CD14-positive monocyte (primary cell): ENCODE measurements around the gene ZNF771. TPM values are rescaled to one million over a fixed set of nuclear protein-coding genes. Genes with fewer than 3 reads are reported as not detected.

Experiments used
- DNase-seq, 3 donors: peaks; one replicate each; pipeline ENCODE4 v3.0.0-alpha.2; 2011 to 2022
- H2AFZ ChIP-seq: 2 replicates; pipeline ENCODE4 v1.6.0; 2012; ENCODE audit warnings: mild to moderate bottlenecking, low read depth, low read length, inconsistent platforms; ENCODE audit not compliant: insufficient read depth, poor library complexity, severe bottlenecking
- H3K27ac ChIP-seq, 2 donors: 1 replicate in 1 of 2; 2 replicates in 1 of 2; pipeline ENCODE4 v1.5.1; 2012 to 2013; ENCODE audit warnings: low read length in 2 of 2, control low read depth in 1 of 2, inconsistent platforms in 1 of 2, low read depth in 1 of 2, mild to moderate bottlenecking in 1 of 2
- H3K27me3 ChIP-seq, 2 donors: one replicate each; pipeline versions ENCODE4 v1.6.0 to v1.6.1; 2011 to 2013; ENCODE audit warnings: low read length in 2 of 2; ENCODE audit not compliant: control insufficient read depth in 2 of 2, insufficient read depth in 2 of 2
- H3K36me3 ChIP-seq, 2 donors: replicated peaks in 1 of 2; 1 replicate in 1 of 2; 2 replicates in 1 of 2; pipeline versions ENCODE4 v1.5.1 to v1.6.1; 2012 to 2013; ENCODE audit warnings: low read length in 2 of 2, control low read depth in 1 of 2, inconsistent platforms in 1 of 2, mild to moderate bottlenecking in 1 of 2; ENCODE audit not compliant: insufficient read depth in 2 of 2, control insufficient read depth in 1 of 2
- H3K4me1 ChIP-seq, 2 donors: 1 replicate in 1 of 2; 2 replicates in 1 of 2; pipeline versions ENCODE4 v1.5.1 to v1.6.1; 2012 to 2013; ENCODE audit warnings: low read length in 2 of 2, control low read depth in 1 of 2, inconsistent platforms in 1 of 2, mild to moderate bottlenecking in 1 of 2, moderate library complexity in 1 of 2; ENCODE audit not compliant: insufficient read depth in 2 of 2, control insufficient read depth in 1 of 2
- H3K4me2 ChIP-seq: replicated peaks from 2 replicates; pipeline ENCODE3; 2012; ENCODE audit warnings: low read length, moderate library complexity, mild to moderate bottlenecking; ENCODE audit not compliant: poor library complexity, severe bottlenecking; ENCODE audit errors: extremely low read depth
- H3K4me3 ChIP-seq, 3 experiments: fragments of 200-600 bp in 1 of 3; sonication (generic) in 1 of 3; replicated peaks in 1 of 3; 1 replicate in 2 of 3; 2 replicates in 1 of 3; pipeline ENCODE4 v1.5.1; 2011 to 2013; ENCODE audit warnings: low read length in 3 of 3, mild to moderate bottlenecking in 3 of 3, control low read depth in 2 of 3, low read depth in 2 of 3, inconsistent platforms in 1 of 3, moderate library complexity in 1 of 3
- H3K79me2 ChIP-seq: 2 replicates; pipeline ENCODE4 v1.6.0; 2012; ENCODE audit warnings: mild to moderate bottlenecking, control low read depth, inconsistent platforms, low read length, moderate library complexity; ENCODE audit not compliant: insufficient read depth
- H3K9ac ChIP-seq: 2 replicates; pipeline ENCODE4 v1.6.0; 2017; ENCODE audit warnings: low read length, mild to moderate bottlenecking; ENCODE audit not compliant: insufficient read depth, poor library complexity, severe bottlenecking
- H3K9me3 ChIP-seq, 2 donors: replicated peaks in 1 of 2; 1 replicate in 1 of 2; 2 replicates in 1 of 2; pipeline versions ENCODE4 v1.5.1 to v1.6.1; 2012 to 2013; ENCODE audit warnings: low read length in 2 of 2, control low read depth in 1 of 2; ENCODE audit not compliant: control insufficient read depth in 1 of 2, insufficient read depth in 1 of 2
- H4K20me1 ChIP-seq: 2 replicates; pipeline ENCODE4 v1.6.0; 2012; ENCODE audit warnings: mild to moderate bottlenecking, low read length, control low read depth, moderate library complexity; ENCODE audit not compliant: insufficient read depth
- H3K27ac Mint-ChIP-seq, 7 donors: one replicate each; pipeline ENCODE4 v1.8.0; 2020; ENCODE audit warnings: mild to moderate bottlenecking in 7 of 7, mixed read lengths in 7 of 7, moderate library complexity in 6 of 7, inconsistent platforms in 2 of 7
- H3K27me3 Mint-ChIP-seq, 3 donors: one replicate each; pipeline ENCODE4 v1.8.0; 2021 to 2022; ENCODE audit warnings: low read depth in 3 of 3, mild to moderate bottlenecking in 3 of 3, mixed read lengths in 3 of 3, moderate library complexity in 3 of 3, inconsistent platforms in 1 of 3
- H3K36me3 Mint-ChIP-seq, 2 donors: one replicate each; pipeline ENCODE4 v1.8.0; 2020; ENCODE audit warnings: mixed read lengths in 2 of 2, inconsistent platforms in 1 of 2, mild to moderate bottlenecking in 1 of 2
- H3K4me1 Mint-ChIP-seq: one replicate; pipeline ENCODE4 v1.8.0; 2020; ENCODE audit warnings: mild to moderate bottlenecking, mixed read lengths
- H3K4me3 Mint-ChIP-seq, 2 donors: one replicate each; pipeline ENCODE4 v1.8.0; 2020; ENCODE audit warnings: mild to moderate bottlenecking in 2 of 2, mixed read lengths in 2 of 2, moderate library complexity in 1 of 2
- H3K9me3 Mint-ChIP-seq, 7 donors: one replicate each; pipeline ENCODE4 v1.8.0; 2020 to 2022; ENCODE audit warnings: mixed read lengths in 7 of 7, mild to moderate bottlenecking in 6 of 7, moderate library complexity in 6 of 7, inconsistent platforms in 2 of 7
- WGBS: methylation state at CpG from one replicate; pipeline ENCODE4 v1.1.5; 2013; ENCODE audit warnings: missing lambda C conversion rate; ENCODE audit not compliant: insufficient coverage; 5-methylcytosine and 5-hydroxymethylcytosine counted together
- intact Hi-C, 2 donors: fragments of 100-400 bp; cut with micrococcal nuclease; formaldehyde crosslinking; loops; one replicate each; pipeline versions ENCODE4 v1.15.0 to v1.15.1; 2023
- polyA plus RNA-seq, 3 donors: library from polyadenylated mRNA; depleted of rRNA in 1 of 3; unstranded in 2 of 3; stranded (reverse) in 1 of 3; fragments of 300-500 nt in 2 of 3; fragments of >200 nt in 1 of 3; fragmentation: Illumina TruSeq in 2 of 3; gene quantifications; 1 replicate in 2 of 3; 2 replicates in 1 of 3; pipeline ENCODE4 v1.2.3, GENCODE V29; 2012 to 2021
- TF ChIP-seq, protein P1 (sequence below): fragments of 200-600 bp; IDR thresholded peaks from one replicate; pipeline ENCODE4 v1.8.0; 2022; ENCODE audit warnings: antibody characterized with exemption, mild to moderate bottlenecking

Gene ZNF771
- polyA plus RNA-seq, 3 donors: 0.39 to 0.68 (median 0.51) TPM

DNA sequence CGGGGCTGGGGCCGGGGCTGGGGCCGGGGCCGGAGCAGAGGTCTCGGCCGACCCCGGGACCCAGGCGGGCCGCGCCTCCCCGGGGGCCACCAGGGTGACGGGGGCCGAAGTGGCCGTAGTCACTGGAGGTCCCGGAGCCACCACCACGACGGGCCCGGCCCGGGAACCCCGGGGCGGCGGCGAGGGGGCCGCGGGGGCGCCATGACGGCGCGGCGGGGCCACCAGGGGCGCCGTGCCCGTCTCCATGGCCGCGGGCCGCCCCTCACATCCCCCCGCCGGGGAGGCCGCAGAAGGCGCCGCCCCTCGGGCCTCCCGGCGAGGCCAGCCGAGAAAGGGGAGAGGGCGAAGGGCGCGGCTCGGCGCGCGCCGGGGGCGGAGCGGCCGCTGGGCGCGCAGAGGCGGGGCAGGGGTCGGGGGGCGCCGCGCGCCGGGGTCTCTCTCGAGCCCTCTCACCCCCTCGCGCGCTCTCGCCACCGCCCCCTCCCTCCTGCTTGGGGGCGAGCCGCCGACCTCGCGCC, 37.4 kb upstream of the ZNF771 start:
- peaks cover 0 to 6% (median 0%) of the 10 kb centered on the region in 7 donors for H3K9me3 Mint-ChIP-seq
- no peak for DNase-seq
- under 1% methylated on average over 69 of the region's 76 CpGs for WGBS
- no peaks in the 10 kb centered on the region for H3K9me3 ChIP-seq
- H3K9ac ChIP-seq: peak overlapping the region; percentile 88
- peaks cover 43% of the 10 kb centered on the region for H3K4me1 Mint-ChIP-seq
- no peak overlapping the region for H2AFZ ChIP-seq
- intact Hi-C loops: loop anchor here (1.0 to 10.0 kb wide), 5 partner anchors 8 to 345 kb away; partner anchors contain the start of genes CD2BP2 (in 1 of the 2), FBRS (in 1 of the 2) and PRR14 (in 1 of the 2)
- peaks cover 0 to 6% (median 0%) of the 10 kb centered on the region in 3 donors for H3K27me3 Mint-ChIP-seq
- H3K4me3 Mint-ChIP-seq: peak overlapping the region; percentile 57 to 92
- H3K36me3 ChIP-seq: peaks cover 15 to 23% of the 10 kb centered on the region in 2 donors
- H3K27ac Mint-ChIP-seq: peak overlapping the region in 2 of 7 donors; percentile 46 to 96
- TF ChIP-seq, protein P1, sequence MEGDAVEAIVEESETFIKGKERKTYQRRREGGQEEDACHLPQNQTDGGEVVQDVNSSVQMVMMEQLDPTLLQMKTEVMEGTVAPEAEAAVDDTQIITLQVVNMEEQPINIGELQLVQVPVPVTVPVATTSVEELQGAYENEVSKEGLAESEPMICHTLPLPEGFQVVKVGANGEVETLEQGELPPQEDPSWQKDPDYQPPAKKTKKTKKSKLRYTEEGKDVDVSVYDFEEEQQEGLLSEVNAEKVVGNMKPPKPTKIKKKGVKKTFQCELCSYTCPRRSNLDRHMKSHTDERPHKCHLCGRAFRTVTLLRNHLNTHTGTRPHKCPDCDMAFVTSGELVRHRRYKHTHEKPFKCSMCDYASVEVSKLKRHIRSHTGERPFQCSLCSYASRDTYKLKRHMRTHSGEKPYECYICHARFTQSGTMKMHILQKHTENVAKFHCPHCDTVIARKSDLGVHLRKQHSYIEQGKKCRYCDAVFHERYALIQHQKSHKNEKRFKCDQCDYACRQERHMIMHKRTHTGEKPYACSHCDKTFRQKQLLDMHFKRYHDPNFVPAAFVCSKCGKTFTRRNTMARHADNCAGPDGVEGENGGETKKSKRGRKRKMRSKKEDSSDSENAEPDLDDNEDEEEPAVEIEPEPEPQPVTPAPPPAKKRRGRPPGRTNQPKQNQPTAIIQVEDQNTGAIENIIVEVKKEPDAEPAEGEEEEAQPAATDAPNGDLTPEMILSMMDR: no peak
- no peaks in the 10 kb centered on the region for H3K27me3 ChIP-seq
- H4K20me1 ChIP-seq: peaks cover 41% of the 10 kb centered on the region
- peaks cover 13 to 22% of the 10 kb centered on the region in 2 donors for H3K36me3 Mint-ChIP-seq
- H3K4me3 ChIP-seq: peak overlapping the region; percentile 57 to 96 (median 60)
- peak overlapping the region; percentile 100 for H3K4me2 ChIP-seq
- H3K27ac ChIP-seq: peak overlapping the region; percentile 68 to 86
- peaks cover 27 to 40% of the 10 kb centered on the region in 2 donors for H3K4me1 ChIP-seq
- peaks cover 51% of the 10 kb centered on the region for H3K79me2 ChIP-seq

DNA sequence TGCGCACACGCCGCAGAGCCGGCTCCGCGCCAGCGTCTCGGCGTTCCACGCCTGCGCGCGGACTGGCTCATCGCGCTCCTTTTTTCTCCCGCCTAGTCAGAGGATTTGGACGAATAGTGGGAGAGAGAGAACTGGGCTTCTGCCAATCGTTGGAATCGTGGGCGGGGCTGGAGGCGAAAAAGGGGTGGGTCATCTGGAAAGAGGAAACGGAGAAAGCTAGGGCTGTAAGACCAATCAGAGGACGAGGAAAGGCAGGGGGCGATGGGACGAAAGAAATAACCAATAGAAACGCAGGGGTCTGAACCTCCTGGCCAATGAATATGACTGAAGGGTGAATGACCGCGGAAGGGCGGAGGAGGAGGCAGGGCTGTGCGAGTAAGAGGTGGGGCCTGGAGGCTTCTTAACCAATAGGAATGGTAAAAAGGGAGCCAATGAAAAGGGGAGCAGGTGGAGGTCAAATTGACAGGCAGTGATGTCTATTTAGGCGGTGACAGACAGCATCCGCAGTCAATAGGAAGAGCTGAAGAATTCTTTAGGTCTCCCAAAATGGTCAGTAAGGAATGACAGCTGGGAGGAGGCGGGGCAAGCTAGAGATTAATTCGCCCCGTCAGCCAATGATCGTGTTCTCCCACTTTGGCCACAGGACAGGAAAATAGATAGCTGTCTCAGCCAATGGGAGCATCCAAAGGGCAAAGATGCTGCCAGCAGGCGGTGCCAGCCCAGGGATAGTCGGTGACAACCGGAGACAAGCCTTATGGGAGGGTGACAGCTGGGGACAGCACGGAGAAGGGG, 36.8 kb upstream of the ZNF771 start, which contains the start of gene TBC1D10B:
Gene TBC1D10B (minus strand): TSS at position 39 of the 792 bp plus-strand sequence. CDS start 311 bp downstream, outside the sequence.
- H3K36me3 ChIP-seq: peaks cover 8 to 17% of the 10 kb centered on the region in 2 donors
- intact Hi-C loops: loop anchor here (1.0 to 10.0 kb wide), 5 partner anchors 8 to 344 kb away; partner anchors contain the start of genes CD2BP2 (in 1 of the 2), FBRS (in 1 of the 2) and PRR14 (in 1 of the 2)
- peak within 1 kb of the TSS; percentile 75 for H2AFZ ChIP-seq
- Mint-ChIP-seq H3K27me3 (peaks cover 0 to 6% (median 0%) of the 10 kb centered on the region in 3 donors), H3K4me1 (peaks cover 43% of the 10 kb centered on the region), H3K36me3 (peaks cover 6 to 15% of the 10 kb centered on the region in 2 donors), H3K27ac (peak within 1 kb of the TSS; percentile 94 to 98 (median 97)), H3K4me3 (peak within 1 kb of the TSS; percentile 92 to 97), H3K9me3 (peaks cover 0 to 6% (median 0%) of the 10 kb centered on the region in 7 donors)
- peak; percentile 100 for DNase-seq
- no peaks in the 10 kb centered on the region for H3K9me3 ChIP-seq
- peaks cover 34% of the 10 kb centered on the region for H4K20me1 ChIP-seq
- H3K79me2 ChIP-seq: peaks cover 44% of the 10 kb centered on the region
- peak within 1 kb of the TSS; percentile 88 for H3K9ac ChIP-seq
- under 1% methylated on average over 23 of the region's 40 CpGs for WGBS
- H3K4me1 ChIP-seq: peaks cover 27 to 40% of the 10 kb centered on the region in 2 donors
- H3K4me2 ChIP-seq: peak within 1 kb of the TSS; percentile 100
- H3K27me3 ChIP-seq: no peaks in the 10 kb centered on the region
- TF ChIP-seq, protein P1: no peak
- H3K4me3 ChIP-seq: peak within 1 kb of the TSS; percentile 57 to 96 (median 60)
- peak within 1 kb of the TSS; percentile 86 to 88 for H3K27ac ChIP-seq
